ENCODE results near the gene DTYMK. TPM values are rescaled to one million over a fixed set of nuclear protein-coding genes. Genes with fewer than 3 reads are reported as not detected.

The DTYMK gene
- total and polyA plus RNA-seq, 2 donors (not counting 1 experiment from before 2014, with no cell fraction given): 19.5 to 26.3 TPM

DNA sequence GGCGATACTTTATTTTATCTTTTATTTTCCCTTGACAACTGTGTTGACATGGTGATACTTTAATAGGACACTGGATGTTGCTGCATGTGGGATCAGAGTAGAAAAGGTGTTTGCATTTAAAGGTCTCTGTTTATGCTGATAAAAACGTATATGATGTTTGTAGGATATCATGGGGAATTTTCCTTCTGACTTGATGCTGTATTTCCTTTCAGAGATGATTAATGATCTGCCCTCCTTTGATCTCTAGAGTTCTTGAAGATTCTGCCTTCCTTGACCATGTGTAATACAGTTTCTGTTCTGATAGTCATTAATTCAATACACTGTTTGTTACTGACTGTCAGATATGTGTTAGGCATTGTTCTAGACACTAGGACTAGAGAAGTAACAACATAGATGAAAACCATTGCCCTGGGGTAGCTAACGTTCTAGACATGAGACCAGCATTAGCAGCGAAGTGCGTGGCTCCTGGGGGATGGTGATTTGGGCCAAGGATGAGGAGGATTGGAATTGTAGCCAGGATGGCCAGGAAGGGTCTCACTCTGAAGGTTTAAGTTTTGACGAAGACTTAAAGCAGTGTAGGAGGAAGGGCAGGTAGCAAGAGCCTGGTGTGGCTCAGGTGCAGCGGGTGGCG lies 46.3 kb downstream of the DTYMK start:
- Mint-ChIP-seq H3K4me1 (peaks cover 47% of the 10 kb centered on the region), H3K27ac (no peak overlapping the region), H3K9me3 (ENCODE audit: insufficient read depth) (no peaks in the 10 kb centered on the region), H3K4me3 (no peak overlapping the region), H3K27me3 (no peaks in the 10 kb centered on the region)
- Histone ChIP-seq H2AFZ (ENCODE audit: insufficient read depth, low read depth, low read length, poor library complexity, severe bottlenecking) (no peak overlapping the region), H4K20me1 (ENCODE audit: control insufficient read depth, insufficient read depth, low read length, poor library complexity, severe bottlenecking) (peaks cover 56% of the 10 kb centered on the region), H3K36me3 (replicated peaks in 1 of 2; ENCODE audit: control extremely low read depth in 1 of 2, control insufficient read depth in 1 of 2, extremely low read depth in 1 of 2, insufficient read depth in 2 of 2, low read length in 1 of 2) (peaks cover 0 to 18% of the 10 kb centered on the region in 2 experiments), H3K79me2 (ENCODE audit: control insufficient read depth, insufficient read depth, low read length) (peaks cover 81% of the 10 kb centered on the region), H3K27ac (ENCODE audit: low read length in 2 of 2) (no peak overlapping the region), H3K4me3 (ENCODE audit: control extremely low read depth in 1 of 5, extremely low read depth in 1 of 5, insufficient read depth in 1 of 5, low read depth in 2 of 5, low read length in 4 of 5) (no peak overlapping the region), H3K9ac (ENCODE audit: low read length) (no peak overlapping the region), H3K27me3 (replicated peaks in 1 of 4; ENCODE audit: control extremely low read depth in 1 of 4, control insufficient read depth in 3 of 4, insufficient read depth in 4 of 4, low read length in 3 of 4) (no peaks in the 10 kb centered on the region), H3K4me1 (ENCODE audit: control insufficient read depth in 2 of 2, insufficient read depth in 2 of 2, low read length in 2 of 2) (peaks cover 19 to 24% of the 10 kb centered on the region in 2 donors), H3K4me2 (replicated peaks; ENCODE audit: low read depth, low read length, poor library complexity, severe bottlenecking) (no peak overlapping the region), H3K9me3 (ENCODE audit: control extremely low read depth in 1 of 3, control insufficient read depth in 2 of 3, insufficient read depth in 1 of 3, low read length in 2 of 3) (peaks cover 0 to 8% (median 0%) of the 10 kb centered on the region in 3 donors)
- DNase-seq (no peak), ATAC-seq (ENCODE audit: low read depth) (no peak)
- intact Hi-C loops (cut with micrococcal nuclease): no loop called here
- TF ChIP-seq, protein P1, sequence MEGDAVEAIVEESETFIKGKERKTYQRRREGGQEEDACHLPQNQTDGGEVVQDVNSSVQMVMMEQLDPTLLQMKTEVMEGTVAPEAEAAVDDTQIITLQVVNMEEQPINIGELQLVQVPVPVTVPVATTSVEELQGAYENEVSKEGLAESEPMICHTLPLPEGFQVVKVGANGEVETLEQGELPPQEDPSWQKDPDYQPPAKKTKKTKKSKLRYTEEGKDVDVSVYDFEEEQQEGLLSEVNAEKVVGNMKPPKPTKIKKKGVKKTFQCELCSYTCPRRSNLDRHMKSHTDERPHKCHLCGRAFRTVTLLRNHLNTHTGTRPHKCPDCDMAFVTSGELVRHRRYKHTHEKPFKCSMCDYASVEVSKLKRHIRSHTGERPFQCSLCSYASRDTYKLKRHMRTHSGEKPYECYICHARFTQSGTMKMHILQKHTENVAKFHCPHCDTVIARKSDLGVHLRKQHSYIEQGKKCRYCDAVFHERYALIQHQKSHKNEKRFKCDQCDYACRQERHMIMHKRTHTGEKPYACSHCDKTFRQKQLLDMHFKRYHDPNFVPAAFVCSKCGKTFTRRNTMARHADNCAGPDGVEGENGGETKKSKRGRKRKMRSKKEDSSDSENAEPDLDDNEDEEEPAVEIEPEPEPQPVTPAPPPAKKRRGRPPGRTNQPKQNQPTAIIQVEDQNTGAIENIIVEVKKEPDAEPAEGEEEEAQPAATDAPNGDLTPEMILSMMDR (IDR thresholded peaks at IDR 0.05): no peak
- TF ChIP-seq EZH2 (IDR thresholded peaks at IDR 0.05; ENCODE audit: borderline replicate concordance, insufficient read depth, low read depth, low read length, poor library complexity, severe bottlenecking): no peak
- ChIA-PET CTCF (no interaction called here), POLR2A (no interaction called here)
- 97% methylated on average over 6 of the region's 8 CpGs for WGBS (ENCODE audit: insufficient coverage)

DNA sequence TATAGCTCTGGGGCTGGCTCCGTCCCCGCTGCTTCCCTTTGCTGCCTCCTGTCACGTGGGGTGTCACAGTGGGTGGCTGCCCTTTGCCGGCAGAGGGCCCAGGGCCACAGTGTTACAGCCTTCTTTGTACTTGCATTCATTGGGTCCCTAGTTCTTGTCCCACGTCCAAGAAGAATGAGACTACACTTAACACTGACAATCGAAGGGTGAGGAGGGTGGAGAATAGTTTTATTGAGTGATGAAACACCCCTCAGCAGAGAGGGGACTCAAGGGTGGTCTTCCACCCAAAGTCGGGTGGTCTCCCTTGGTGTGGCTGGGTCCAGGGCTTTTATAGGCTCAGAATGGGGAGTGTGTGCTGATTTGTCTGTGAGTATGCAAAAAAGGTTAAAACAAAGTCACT lies 47.2 kb downstream of the DTYMK start:
- intact Hi-C loops (cut with micrococcal nuclease): loop anchor here (5.0 to 10.0 kb wide), 2 partner anchors 367 to 425 kb away; no protein-coding TSS in a partner anchor
- Histone ChIP-seq H3K9me3 (ENCODE audit: control extremely low read depth in 1 of 3, control insufficient read depth in 2 of 3, insufficient read depth in 1 of 3, low read length in 2 of 3) (peaks cover 0 to 8% (median 0%) of the 10 kb centered on the region in 3 donors), H3K4me3 (ENCODE audit: control extremely low read depth in 1 of 5, extremely low read depth in 1 of 5, insufficient read depth in 1 of 5, low read depth in 2 of 5, low read length in 4 of 5) (no peak overlapping the region), H3K4me1 (ENCODE audit: control insufficient read depth in 2 of 2, insufficient read depth in 2 of 2, low read length in 2 of 2) (peaks cover 19 to 24% of the 10 kb centered on the region in 2 donors), H3K4me2 (replicated peaks; ENCODE audit: low read depth, low read length, poor library complexity, severe bottlenecking) (peak overlapping the region; percentile 98), H3K9ac (ENCODE audit: low read length) (no peak overlapping the region), H3K27ac (ENCODE audit: low read length in 2 of 2) (no peak overlapping the region), H3K27me3 (replicated peaks in 1 of 4; ENCODE audit: control extremely low read depth in 1 of 4, control insufficient read depth in 3 of 4, insufficient read depth in 4 of 4, low read length in 3 of 4) (no peaks in the 10 kb centered on the region), H2AFZ (ENCODE audit: insufficient read depth, low read depth, low read length, poor library complexity, severe bottlenecking) (no peak overlapping the region), H3K79me2 (ENCODE audit: control insufficient read depth, insufficient read depth, low read length) (peaks cover 81% of the 10 kb centered on the region), H4K20me1 (ENCODE audit: control insufficient read depth, insufficient read depth, low read length, poor library complexity, severe bottlenecking) (peaks cover 49% of the 10 kb centered on the region), H3K36me3 (replicated peaks in 1 of 2; ENCODE audit: control extremely low read depth in 1 of 2, control insufficient read depth in 1 of 2, extremely low read depth in 1 of 2, insufficient read depth in 2 of 2, low read length in 1 of 2) (peaks cover 0 to 14% of the 10 kb centered on the region in 2 experiments)
- CTCF ChIA-PET: interaction anchor here (1.0 to 1.8 kb wide), 2 partner anchors 14 to 20 kb away, joined by 3 to 4 read pairs; no protein-coding TSS in a partner anchor
- Mint-ChIP-seq H3K27me3 (no peaks in the 10 kb centered on the region), H3K9me3 (ENCODE audit: insufficient read depth) (no peaks in the 10 kb centered on the region), H3K4me1 (peaks cover 48% of the 10 kb centered on the region), H3K27ac (peak overlapping the region; percentile 26), H3K4me3 (peak overlapping the region; percentile 37)
- 96% methylated on average over 4 of the region's 7 CpGs for WGBS (ENCODE audit: insufficient coverage)
- POLR2A ChIA-PET: no interaction called here
- no peak for ATAC-seq (ENCODE audit: low read depth)
- no peak for TF ChIP-seq EZH2 (IDR thresholded peaks at IDR 0.05; ENCODE audit: borderline replicate concordance, insufficient read depth, low read depth, low read length, poor library complexity, severe bottlenecking)
- TF ChIP-seq, protein P1 (IDR thresholded peaks at IDR 0.05): no peak
- DNase-seq: no peak
